GM10248 (cell line): ENCODE results near the gene FNTB.
A peak's percentile ranks its signal among the peaks of the same experiment; 100 is the strongest.

Experiments
- CTCF ChIA-PET: fragments of 300-600 bp; sonication (Branson Sonifier 250); formaldehyde crosslinking; extraction: SDS; loops from one replicate; lab custom pipeline; 2021; ENCODE audit warnings: antibody characterized with exemption; lab: Yijun Ruan, JAX
- POLR2A ChIA-PET: fragments of 350-650 bp; sonication (Branson Sonifier 250); formaldehyde crosslinking; extraction: SDS; loops from one replicate; lab custom pipeline; 2020; ENCODE audit warnings: antibody characterized with exemption; lab: Yijun Ruan, JAX
- DNase-seq: peaks from one replicate; pipeline ENCODE4 v3.0.0; 2012; ENCODE audit errors: extremely low spot score
- TF ChIP-seq, protein P1 (sequence below): IDR thresholded peaks from 2 replicates; pipeline ENCODE4 v1.5.1; 2012; ENCODE audit warnings: mild to moderate bottlenecking, low read depth; ENCODE audit errors: extremely low read depth, missing control alignments, control extremely low read depth

FNTB gene

DNA sequence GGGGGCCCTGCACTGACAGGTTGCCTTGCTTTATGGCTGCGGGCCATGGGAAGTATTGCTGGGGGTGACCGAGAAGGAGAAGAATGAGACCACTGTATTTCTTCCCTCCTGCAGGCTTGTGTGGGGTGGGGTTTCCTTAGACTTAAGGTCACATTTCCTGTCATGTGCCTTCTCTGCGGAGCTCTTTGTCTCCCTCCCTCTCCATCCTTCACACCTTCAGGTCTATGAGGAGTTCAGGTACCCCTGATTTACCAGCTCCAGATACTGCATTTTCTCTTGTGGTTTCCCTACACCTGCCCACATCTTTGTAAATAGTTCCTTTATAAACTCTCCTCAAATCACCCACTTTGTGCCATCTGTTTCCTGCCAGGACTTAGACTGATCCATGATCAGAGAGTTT, 3.6 kb downstream of the FNTB start:
- DNase-seq = no peak
- ChIA-PET POLR2A (interaction anchor here (0.7 kb wide), 1 partner anchor 1777 kb away, joined by 3 read pairs; no protein-coding TSS in a partner anchor), CTCF (interaction anchor here (9.1 to 12.0 kb wide), 2 partner anchors 11 to 30 kb away, joined by 114 to 162 read pairs; no protein-coding TSS in a partner anchor)
- TF ChIP-seq, protein P1, sequence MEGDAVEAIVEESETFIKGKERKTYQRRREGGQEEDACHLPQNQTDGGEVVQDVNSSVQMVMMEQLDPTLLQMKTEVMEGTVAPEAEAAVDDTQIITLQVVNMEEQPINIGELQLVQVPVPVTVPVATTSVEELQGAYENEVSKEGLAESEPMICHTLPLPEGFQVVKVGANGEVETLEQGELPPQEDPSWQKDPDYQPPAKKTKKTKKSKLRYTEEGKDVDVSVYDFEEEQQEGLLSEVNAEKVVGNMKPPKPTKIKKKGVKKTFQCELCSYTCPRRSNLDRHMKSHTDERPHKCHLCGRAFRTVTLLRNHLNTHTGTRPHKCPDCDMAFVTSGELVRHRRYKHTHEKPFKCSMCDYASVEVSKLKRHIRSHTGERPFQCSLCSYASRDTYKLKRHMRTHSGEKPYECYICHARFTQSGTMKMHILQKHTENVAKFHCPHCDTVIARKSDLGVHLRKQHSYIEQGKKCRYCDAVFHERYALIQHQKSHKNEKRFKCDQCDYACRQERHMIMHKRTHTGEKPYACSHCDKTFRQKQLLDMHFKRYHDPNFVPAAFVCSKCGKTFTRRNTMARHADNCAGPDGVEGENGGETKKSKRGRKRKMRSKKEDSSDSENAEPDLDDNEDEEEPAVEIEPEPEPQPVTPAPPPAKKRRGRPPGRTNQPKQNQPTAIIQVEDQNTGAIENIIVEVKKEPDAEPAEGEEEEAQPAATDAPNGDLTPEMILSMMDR = no peak

DNA sequence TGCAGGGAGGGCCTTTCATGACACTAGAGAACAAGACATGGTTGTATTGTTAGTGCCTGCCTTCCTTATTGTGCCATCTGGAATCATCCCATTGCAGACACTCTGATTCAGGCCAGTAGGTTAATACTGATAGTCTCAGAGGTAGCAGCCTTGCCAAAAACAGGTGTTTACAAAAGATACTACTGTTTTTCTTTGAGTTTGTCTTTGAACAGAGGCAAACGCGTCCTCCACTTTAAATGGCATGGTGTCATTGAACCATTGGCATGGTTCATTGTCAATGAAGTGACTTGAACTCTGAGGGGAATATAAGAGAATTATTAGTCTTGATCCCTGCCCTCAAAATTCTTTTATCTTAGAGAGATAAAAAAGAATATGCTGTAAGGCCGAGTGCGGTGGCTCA, 4.2 kb downstream of the FNTB start:
- TF ChIP-seq, protein P1 = no peak
- no peak for DNase-seq
- POLR2A ChIA-PET = no interaction called here
- CTCF ChIA-PET = interaction anchor here (9.1 to 12.0 kb wide), 2 partner anchors 10 to 29 kb away, joined by 114 to 162 read pairs; no protein-coding TSS in a partner anchor

GRCh38 chr14:64992328-64992885, 5.7 kb downstream of the FNTB start:
- ChIA-PET CTCF (interaction anchor here (0.8 to 12.0 kb wide), 3 partner anchors 8 to 39 kb away, joined by 3 to 162 read pairs (median 114); no protein-coding TSS in a partner anchor), POLR2A (no interaction called here)
- DNase-seq = peak; percentile 38
- TF ChIP-seq, protein P1 = no peak

- DNase-seq = no peak
- ChIA-PET CTCF (interaction anchor here (0.8 to 12.0 kb wide), 3 partner anchors 10 to 40 kb away, joined by 3 to 162 read pairs (median 7); no protein-coding TSS in a partner anchor), POLR2A (no interaction called here)
- TF ChIP-seq, protein P1 = no peak
These were observed 6.7 kb downstream of the FNTB start for GRCh38 chr14:64993266-64993930.

DNA sequence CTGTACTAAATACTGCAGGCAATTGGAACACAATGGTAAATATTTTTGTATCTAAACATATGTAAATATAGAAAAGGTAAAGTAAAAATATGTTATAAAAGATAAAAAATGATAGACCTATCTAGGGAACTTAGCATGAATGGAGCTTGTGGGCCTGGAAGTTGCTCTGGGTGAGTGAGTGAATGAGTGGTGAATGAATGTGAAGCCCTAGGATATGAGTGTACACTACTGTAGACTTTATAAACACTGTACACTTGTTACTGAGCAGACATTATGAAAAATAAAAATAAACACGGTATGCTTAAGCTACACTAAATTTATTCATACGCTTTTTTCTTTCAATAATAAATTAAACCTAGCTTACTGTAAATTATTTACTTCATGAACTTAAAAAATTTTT, 7.8 kb downstream of the FNTB start:
- ChIA-PET CTCF (interaction anchor here (0.9 to 13.4 kb wide), 6 partner anchors 6 to 171 kb away, joined by 3 to 162 read pairs (median 6); partner anchors contain the start of gene FNTB), POLR2A (no interaction called here)
- TF ChIP-seq, protein P1 = no peak

GRCh38 chr14:64995291-64995690, 8.6 kb downstream of the FNTB start:
- TF ChIP-seq, protein P1 = no peak
- ChIA-PET POLR2A (no interaction called here), CTCF (interaction anchor here (0.9 to 13.4 kb wide), 6 partner anchors 7 to 172 kb away, joined by 3 to 162 read pairs (median 6); partner anchors contain the start of gene FNTB)
- no peak for DNase-seq

More for the DNA sequence above, 7.8 kb downstream of the FNTB start:
- no peak for DNase-seq
